Esophagus muscularis mucosa (tissue), 4 donors: ENCODE measurements around the gene C16orf87. TPM values are rescaled to one million over a fixed set of nuclear protein-coding genes. Genes with fewer than 3 reads are reported as not detected.

Experiments
- DNase-seq: peaks from one replicate; pipeline ENCODE4 v3.0.0-alpha.2; 2017; ENCODE audit errors: extremely low spot score
- H3K27ac ChIP-seq, 4 donors: fragments of 200-600 bp; sonication (generic); replicated peaks in 1 of 4; 1 replicate in 3 of 4; 2 replicates in 1 of 4; pipeline ENCODE4 v1.5.1; 2016 to 2019; ENCODE audit warnings: mild to moderate bottlenecking in 1 of 4
- H3K27me3 ChIP-seq, 4 donors: fragments of 200-600 bp; sonication (generic); one replicate each; pipeline versions ENCODE4 v1.5.1 to v1.6.0; 2016 to 2019
- H3K36me3 ChIP-seq, 4 donors: fragments of 200-600 bp; sonication (generic); one replicate each; pipeline ENCODE4 v1.5.1; 2016 to 2019
- H3K4me1 ChIP-seq, 4 donors: fragments of 200-600 bp; sonication (generic); one replicate each; pipeline ENCODE4 v1.5.1; 2016 to 2019
- H3K4me3 ChIP-seq, 4 donors: fragments of 200-600 bp; sonication (generic); 1 replicate in 2 of 4; 2 replicates in 2 of 4; pipeline ENCODE4 v1.5.1; 2016 to 2019; ENCODE audit warnings: mild to moderate bottlenecking in 4 of 4, moderate library complexity in 1 of 4
- H3K9me3 ChIP-seq, 4 donors: fragments of 200-600 bp; sonication (generic); 1 replicate in 3 of 4; 2 replicates in 1 of 4; pipeline ENCODE4 v1.5.1; 2016 to 2019
- EP300 ChIP-seq: sonication (generic); formaldehyde crosslinking; IDR thresholded peaks from one replicate; pipeline ENCODE4 v1.6.1; 2017; ENCODE audit warnings: antibody characterized with exemption
- POLR2A ChIP-seq: fragments of 450-650 bp; IDR thresholded peaks from one replicate; pipeline ENCODE4 v1.6.1; 2017; ENCODE audit warnings: antibody characterized with exemption, moderate library complexity, mild to moderate bottlenecking, low read depth
- POLR2AphosphoS5 ChIP-seq, 2 donors: sonication (generic); formaldehyde crosslinking; IDR thresholded peaks; one replicate each; pipeline ENCODE4 v1.6.1; 2017; ENCODE audit warnings: antibody characterized with exemption in 2 of 2
- WGBS: methylation state at CpG from one replicate; pipeline ENCODE4 v1.1.5; 2018; 5-methylcytosine and 5-hydroxymethylcytosine counted together
- intact Hi-C: fragments of 100-400 bp; cut with DNase I; formaldehyde crosslinking; loops from one replicate; pipeline ENCODE4 v1.15.1; 2023
- total RNA-seq, 4 donors: library from RNA; depleted of rRNA; stranded (reverse); fragments of >200 nt; gene quantifications; one replicate each; pipeline versions ENCODE4 v1.1.0 to v1.2.1, GENCODE V29; 2016
- TF ChIP-seq, protein P1 (sequence below), 3 experiments: fragments of 200-600 bp in 2 of 3; fragments of 450-650 bp in 1 of 3; sonication (generic) in 2 of 3; IDR thresholded peaks; one replicate each; pipeline ENCODE4 v1.5.1; 2017 to 2019; ENCODE audit warnings: antibody characterized with exemption in 3 of 3, mild to moderate bottlenecking in 2 of 3, moderate library complexity in 1 of 3

The C16orf87 gene
- total RNA-seq, 4 donors from 2014 or later, result 7.0 to 11.2 (median 8.6) TPM

- no peak overlapping the region for H3K4me3 ChIP-seq
- H3K36me3 ChIP-seq, result peaks cover 0 to 3% (median 0%) of the 10 kb centered on the region in 4 donors
- WGBS, result 100% methylated on average over 1 of the region's 1 CpG
- peaks cover 0 to 16% (median 4%) of the 10 kb centered on the region in 4 donors for H3K9me3 ChIP-seq
- no peaks in the 10 kb centered on the region for H3K4me1 ChIP-seq
- no peak for DNase-seq
- TF ChIP-seq, protein P1, sequence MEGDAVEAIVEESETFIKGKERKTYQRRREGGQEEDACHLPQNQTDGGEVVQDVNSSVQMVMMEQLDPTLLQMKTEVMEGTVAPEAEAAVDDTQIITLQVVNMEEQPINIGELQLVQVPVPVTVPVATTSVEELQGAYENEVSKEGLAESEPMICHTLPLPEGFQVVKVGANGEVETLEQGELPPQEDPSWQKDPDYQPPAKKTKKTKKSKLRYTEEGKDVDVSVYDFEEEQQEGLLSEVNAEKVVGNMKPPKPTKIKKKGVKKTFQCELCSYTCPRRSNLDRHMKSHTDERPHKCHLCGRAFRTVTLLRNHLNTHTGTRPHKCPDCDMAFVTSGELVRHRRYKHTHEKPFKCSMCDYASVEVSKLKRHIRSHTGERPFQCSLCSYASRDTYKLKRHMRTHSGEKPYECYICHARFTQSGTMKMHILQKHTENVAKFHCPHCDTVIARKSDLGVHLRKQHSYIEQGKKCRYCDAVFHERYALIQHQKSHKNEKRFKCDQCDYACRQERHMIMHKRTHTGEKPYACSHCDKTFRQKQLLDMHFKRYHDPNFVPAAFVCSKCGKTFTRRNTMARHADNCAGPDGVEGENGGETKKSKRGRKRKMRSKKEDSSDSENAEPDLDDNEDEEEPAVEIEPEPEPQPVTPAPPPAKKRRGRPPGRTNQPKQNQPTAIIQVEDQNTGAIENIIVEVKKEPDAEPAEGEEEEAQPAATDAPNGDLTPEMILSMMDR (IDR thresholded peaks at IDR 0.05), result no peak
- TF ChIP-seq POLR2AphosphoS5 (IDR thresholded peaks at IDR 0.05) (no peak), EP300 (no peak), POLR2A (no peak)
- intact Hi-C loops, result loop anchor here (10.0 kb wide), 1 partner anchor 112 kb away; the partner anchor contains the start of genes ORC6 and VPS35
- no peaks in the 10 kb centered on the region for H3K27me3 ChIP-seq
- H3K27ac ChIP-seq, result no peak overlapping the region
These were observed 34.2 kb downstream of the C16orf87 start for GRCh38 chr16:46796764-46797269.

DNA sequence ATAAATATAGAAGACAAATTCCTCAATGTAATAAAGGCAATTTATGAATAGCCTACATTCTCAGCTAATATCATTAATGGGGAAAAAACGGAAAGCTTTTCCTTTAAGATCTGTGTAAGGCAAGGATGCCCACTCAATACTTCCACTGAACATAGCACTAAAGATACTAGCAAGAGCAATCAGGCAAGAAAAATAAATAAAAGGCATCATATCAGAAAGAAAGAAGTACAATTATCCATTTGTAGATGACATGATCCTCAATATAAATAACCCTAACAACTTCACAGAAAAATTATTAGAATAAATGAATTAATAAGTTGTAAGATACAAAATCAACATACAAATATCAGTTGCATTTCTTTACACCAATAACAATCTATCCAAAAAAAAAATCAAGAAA is 37.1 kb downstream of the C16orf87 start:
- Histone ChIP-seq H3K36me3 (peaks cover 0 to 3% (median 0%) of the 10 kb centered on the region in 4 donors), H3K27me3 (no peaks in the 10 kb centered on the region), H3K9me3 (peaks cover 0 to 16% (median 4%) of the 10 kb centered on the region in 4 donors), H3K27ac (no peak overlapping the region), H3K4me1 (peaks cover 0 to 13% (median 6%) of the 10 kb centered on the region in 4 donors), H3K4me3 (no peak overlapping the region)
- intact Hi-C loops, result loop anchor here (10.0 kb wide), 1 partner anchor 109 kb away; the partner anchor contains the start of genes ORC6 and VPS35
- DNase-seq, result no peak
- TF ChIP-seq, protein P1 (IDR thresholded peaks at IDR 0.05), result no peak
- TF ChIP-seq POLR2A, result no peak
- no peak for TF ChIP-seq POLR2AphosphoS5 (IDR thresholded peaks at IDR 0.05)
- TF ChIP-seq EP300, result no peak
- 96% methylated on average over 1 of the region's 1 CpG for WGBS

GRCh38 chr16:46790599-46791270 is 40.2 kb downstream of the C16orf87 start:
- Histone ChIP-seq H3K27me3 (no peaks in the 10 kb centered on the region), H3K4me3 (peak overlapping the region; percentile 63 to 72 (median 69)), H3K36me3 (no peaks in the 10 kb centered on the region), H3K27ac (peak overlapping the region in 2 of 4 donors; percentile 52 to 65), H3K4me1 (peaks cover 0 to 13% (median 6%) of the 10 kb centered on the region in 4 donors), H3K9me3 (peaks cover 0 to 9% (median 4%) of the 10 kb centered on the region in 4 donors)
- DNase-seq, result no peak
- WGBS, result 79% methylated on average over 8 of the region's 8 CpGs
- TF ChIP-seq EP300 (no peak), POLR2A (no peak), POLR2AphosphoS5 (IDR thresholded peaks at IDR 0.05) (no peak)
- TF ChIP-seq, protein P1 (IDR thresholded peaks at IDR 0.05), result no peak
- intact Hi-C loops, result loop anchor here (10.0 kb wide), 1 partner anchor 106 kb away; the partner anchor contains the start of genes ORC6 and VPS35

DNA sequence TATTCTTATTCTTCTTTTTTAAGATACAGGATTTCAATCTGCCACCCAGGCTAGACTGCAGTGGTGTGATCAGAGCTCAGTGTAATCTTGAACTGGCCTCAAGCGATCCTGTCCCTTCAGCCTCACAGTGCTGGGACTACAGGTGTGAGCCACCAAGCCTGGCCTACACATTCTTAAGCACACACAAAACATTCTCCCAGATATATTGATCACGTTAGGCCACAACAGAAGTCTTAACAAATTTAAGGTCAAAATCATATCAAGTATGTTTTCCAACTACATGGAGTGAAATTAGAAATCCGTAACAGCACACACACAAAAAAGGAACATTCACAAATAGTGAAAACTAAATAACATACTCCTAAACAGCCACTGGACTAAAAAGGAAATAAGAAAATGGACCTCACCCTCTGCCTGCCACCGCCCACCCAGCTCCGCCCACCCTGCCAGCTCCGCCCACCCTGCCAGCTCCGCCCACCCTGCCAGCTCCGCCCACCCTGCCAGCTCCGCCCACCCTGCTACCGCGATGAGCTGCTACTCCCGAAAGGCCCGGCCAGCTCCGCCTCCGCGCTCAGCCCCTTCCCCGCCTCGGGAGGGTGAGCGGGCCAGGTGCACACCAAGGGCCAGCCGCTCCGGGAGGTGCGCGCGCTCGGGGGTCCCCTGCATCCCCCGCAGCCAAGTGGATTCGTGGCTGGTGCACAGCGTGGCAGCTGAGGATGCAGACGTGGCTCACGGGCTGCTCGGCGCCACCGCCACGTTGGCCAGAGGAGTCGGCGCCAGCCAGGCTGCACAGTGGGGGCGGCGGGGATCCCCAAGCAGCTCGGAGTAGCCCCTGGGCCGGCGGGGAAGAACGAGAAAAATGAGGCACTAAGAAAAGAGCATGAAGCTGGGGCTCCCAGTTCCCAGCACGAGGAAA is 41.2 kb downstream of the C16orf87 start:
- no peak for DNase-seq
- H3K9me3 ChIP-seq, result peaks cover 0 to 9% (median 1%) of the 10 kb centered on the region in 4 donors
- no peaks in the 10 kb centered on the region for H3K27me3 ChIP-seq
- H3K36me3 ChIP-seq, result no peaks in the 10 kb centered on the region
- TF ChIP-seq POLR2A (no peak), POLR2AphosphoS5 (IDR thresholded peaks at IDR 0.05) (peak; percentile 14 to 37)
- peaks cover 0 to 13% (median 6%) of the 10 kb centered on the region in 4 donors for H3K4me1 ChIP-seq
- H3K4me3 ChIP-seq, result peak overlapping the region; percentile 63 to 72 (median 69)
- 8% methylated on average over 24 of the region's 43 CpGs for WGBS
- peak overlapping the region; percentile 36 to 65 (median 48) for H3K27ac ChIP-seq
- intact Hi-C loops, result loop anchor here (10.0 kb wide), 1 partner anchor 105 kb away; the partner anchor contains the start of genes ORC6 and VPS35
